Thyroid gland (tissue), 4 donors: Measurements from ENCODE around the gene TNC. TPM values are rescaled to one million over a fixed set of nuclear protein-coding genes. Genes with fewer than 3 reads are reported as not detected.

ENCODE experiments used
- DNase-seq, 2 donors: peaks; one replicate each; pipeline ENCODE4 v3.0.0-alpha.2; 2019
- H3K27ac ChIP-seq, 3 donors: fragments of 200-600 bp; sonication (generic); 1 replicate in 2 of 3; 2 replicates in 1 of 3; pipeline ENCODE4 v1.5.1; 2016 to 2019; ENCODE audit warnings: mild to moderate bottlenecking in 1 of 3, moderate library complexity in 1 of 3
- H3K27me3 ChIP-seq: fragments of 200-600 bp; sonication (generic); one replicate; pipeline ENCODE4 v1.5.1; 2019
- H3K36me3 ChIP-seq, 2 donors: fragments of 200-600 bp; sonication (generic); one replicate each; pipeline ENCODE4 v1.5.1; 2016 to 2019
- H3K4me1 ChIP-seq, 2 donors: fragments of 200-600 bp; sonication (generic); one replicate each; pipeline ENCODE4 v1.5.1; 2017 to 2019
- H3K4me3 ChIP-seq, 3 donors: fragments of 200-600 bp; sonication (generic); replicated peaks in 1 of 3; 1 replicate in 2 of 3; 2 replicates in 1 of 3; pipeline ENCODE4 v1.5.1; 2016; ENCODE audit warnings: mild to moderate bottlenecking in 1 of 3
- H3K9me3 ChIP-seq: fragments of 200-600 bp; sonication (generic); one replicate; pipeline ENCODE4 v1.5.1; 2017
- CTCF ChIP-seq, 6 experiments: fragments of 200-600 bp in 3 of 6; fragments of 450-650 bp in 3 of 6; sonication (generic) in 3 of 6; IDR thresholded peaks; one replicate each; pipeline ENCODE4 v1.5.1; 2016 to 2019; ENCODE audit warnings: antibody characterized with exemption in 6 of 6, mild to moderate bottlenecking in 2 of 6, inconsistent platforms in 1 of 6, moderate library complexity in 1 of 6
- POLR2A ChIP-seq, 2 donors: fragments of 450-650 bp; IDR thresholded peaks; one replicate each; pipeline ENCODE4 v1.6.1; 2017; ENCODE audit warnings: antibody characterized with exemption in 2 of 2, mild to moderate bottlenecking in 2 of 2, moderate library complexity in 1 of 2
- WGBS, 2 donors: methylation state at CpG; one replicate each; pipeline ENCODE4 v1.1.5; 2017; 5-methylcytosine and 5-hydroxymethylcytosine counted together
- intact Hi-C: fragments of 100-400 bp; cut with DNase I; formaldehyde crosslinking; loops from one replicate; pipeline ENCODE4 v1.15.1; 2023
- total RNA-seq, 4 donors: library from RNA; depleted of rRNA; stranded (reverse); fragments of >200 nt; gene quantifications; one replicate each; pipeline ENCODE4 v1.2.3, GENCODE V29; 2016

Gene TNC
- total RNA-seq, 4 donors from 2014 or later: 1.0 to 21.8 (median 6.4) TPM

GRCh38 chr9:115038178-115038577 lies 79.8 kb downstream of the TNC start:
- Histone ChIP-seq H3K4me1 (peaks cover 0 to 6% of the 10 kb centered on the region in 2 donors), H3K27ac (no peak overlapping the region)
- intact Hi-C loops: no loop called here

GRCh38 chr9:115036691-115037090 lies 81.3 kb downstream of the TNC start:
- H3K36me3 ChIP-seq: no peaks in the 10 kb centered on the region
- TF ChIP-seq CTCF (IDR thresholded peaks at IDR 0.05) (no peak), POLR2A (IDR thresholded peaks at IDR 0.05) (no peak)
- no peaks in the 10 kb centered on the region for H3K27me3 ChIP-seq
- H3K27ac ChIP-seq: no peak overlapping the region
- no peak for DNase-seq
- H3K9me3 ChIP-seq: no peaks in the 10 kb centered on the region
- intact Hi-C loops: no loop called here
- H3K4me1 ChIP-seq: peaks cover 0 to 6% of the 10 kb centered on the region in 2 donors
- 90 to 96% methylated on average over 2 of the region's 2 CpGs for WGBS, 2 donors
- no peak overlapping the region for H3K4me3 ChIP-seq

More at GRCh38 chr9:115038178-115038577, 79.8 kb downstream of the TNC start:
- TF ChIP-seq CTCF (IDR thresholded peaks at IDR 0.05) (no peak), POLR2A (IDR thresholded peaks at IDR 0.05) (no peak)
- no peaks in the 10 kb centered on the region for H3K9me3 ChIP-seq
- H3K4me3 ChIP-seq: no peak overlapping the region
- no peaks in the 10 kb centered on the region for H3K27me3 ChIP-seq
- 90 to 96% methylated on average over 2 of the region's 2 CpGs for WGBS, 2 donors
- DNase-seq: no peak
- no peaks in the 10 kb centered on the region for H3K36me3 ChIP-seq

- Histone ChIP-seq H3K36me3 (no peaks in the 10 kb centered on the region), H3K9me3 (no peaks in the 10 kb centered on the region), H3K4me3 (no peak overlapping the region), H3K27ac (no peak overlapping the region), H3K4me1 (peaks cover 0 to 6% of the 10 kb centered on the region in 2 donors), H3K27me3 (no peaks in the 10 kb centered on the region)
- intact Hi-C loops: no loop called here
- no peak for TF ChIP-seq CTCF (IDR thresholded peaks at IDR 0.05)
- no peak for TF ChIP-seq POLR2A (IDR thresholded peaks at IDR 0.05)
- DNase-seq: no peak
- WGBS, 2 donors: 80 to 85% methylated on average over 17 of the region's 17 CpGs
Measured at GRCh38 chr9:115035841-115036612, 81.9 kb downstream of the TNC start.

GRCh38 chr9:115034801-115035200 lies 83.2 kb downstream of the TNC start:
- 84 to 100% methylated on average over 1 of the region's 1 CpG for WGBS, 2 donors
- H3K4me1 ChIP-seq: peaks cover 0 to 6% of the 10 kb centered on the region in 2 donors
- TF ChIP-seq POLR2A (IDR thresholded peaks at IDR 0.05) (no peak), CTCF (IDR thresholded peaks at IDR 0.05) (no peak)
- no peaks in the 10 kb centered on the region for H3K36me3 ChIP-seq
- H3K27ac ChIP-seq: no peak overlapping the region
- H3K9me3 ChIP-seq: no peaks in the 10 kb centered on the region
- no peak for DNase-seq
- intact Hi-C loops: no loop called here
- H3K4me3 ChIP-seq: no peak overlapping the region
- H3K27me3 ChIP-seq: no peaks in the 10 kb centered on the region

- intact Hi-C loops: no loop called here
- TF ChIP-seq POLR2A (IDR thresholded peaks at IDR 0.05): no peak
- Histone ChIP-seq H3K4me3 (no peak overlapping the region), H3K9me3 (no peaks in the 10 kb centered on the region), H3K36me3 (no peaks in the 10 kb centered on the region), H3K27me3 (no peaks in the 10 kb centered on the region), H3K27ac (no peak overlapping the region), H3K4me1 (peaks cover 0 to 6% of the 10 kb centered on the region in 2 donors)
- DNase-seq: no peak
- 96 to 100% methylated on average over 2 of the region's 2 CpGs for WGBS, 2 donors
Measured at GRCh38 chr9:115033800-115034199, 84.2 kb downstream of the TNC start.
